NOMO-1 (cell line): ENCODE data around the gene TRIM23.

Source experiments
- DNase-seq, 2 experiments: peaks; one replicate each; lab custom pipeline; 2025; ENCODE audit not compliant: unreplicated experiment in 2 of 2; lab: John Stamatoyannopoulos, UW

The TRIM23 gene

GRCh38 chr5:65570598-65571226 is 53.4 kb downstream of the TRIM23 start:
- DNase-seq: no peak

GRCh38 chr5:65566505-65566904 is 57.6 kb downstream of the TRIM23 start:
- DNase-seq: no peak

GRCh38 chr5:65563777-65564176 is 60.4 kb downstream of the TRIM23 start:
- no peak for DNase-seq

GRCh38 chr5:65562731-65563701 is 61.1 kb downstream of the TRIM23 start, which contains the start of the genes CENPK and PPWD1:
TSS of gene CENPK (minus strand) at chr5:65563168. CDS start at chr5:65554907, 8,261 bp downstream.
TSS of gene PPWD1 (plus strand) at chr5:65563296. CDS start at chr5:65563311, 15 bp downstream.
- peak; percentile 95 to 98 for DNase-seq

- DNase-seq: no peak
Measured at GRCh38 chr5:65556718-65557117, 67.4 kb downstream of the TRIM23 start.

GRCh38 chr5:65556181-65556580 is 68.0 kb downstream of the TRIM23 start:
- no peak for DNase-seq

- DNase-seq: no peak
Measured at GRCh38 chr5:65555287-65555686, 68.8 kb downstream of the TRIM23 start.

- no peak for DNase-seq
Measured at GRCh38 chr5:65553941-65554340, 70.2 kb downstream of the TRIM23 start.

- no peak for DNase-seq
Measured at GRCh38 chr5:65548281-65548680, 75.9 kb downstream of the TRIM23 start.

GRCh38 chr5:65546141-65546540 is 78.0 kb downstream of the TRIM23 start:
- no peak for DNase-seq

- DNase-seq: no peak
Measured at GRCh38 chr5:65544473-65544872, 79.7 kb downstream of the TRIM23 start.

- DNase-seq: no peak
Measured at GRCh38 chr5:65539827-65540226, 84.3 kb downstream of the TRIM23 start.
